ENCODE results near the gene GPR142. TPM values are rescaled to one million over a fixed set of nuclear protein-coding genes. Genes with fewer than 3 reads are reported as not detected.

Gene GPR142, protein sequence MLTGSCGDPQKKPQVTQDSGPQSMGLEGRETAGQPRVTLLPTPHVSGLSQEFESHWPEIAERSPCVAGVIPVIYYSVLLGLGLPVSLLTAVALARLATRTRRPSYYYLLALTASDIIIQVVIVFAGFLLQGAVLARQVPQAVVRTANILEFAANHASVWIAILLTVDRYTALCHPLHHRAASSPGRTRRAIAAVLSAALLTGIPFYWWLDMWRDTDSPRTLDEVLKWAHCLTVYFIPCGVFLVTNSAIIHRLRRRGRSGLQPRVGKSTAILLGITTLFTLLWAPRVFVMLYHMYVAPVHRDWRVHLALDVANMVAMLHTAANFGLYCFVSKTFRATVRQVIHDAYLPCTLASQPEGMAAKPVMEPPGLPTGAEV
- under 1 TPM; 0.09 to 0.45 (median 0.31) TPM for polyA plus RNA-seq

- WGBS, 3 donors, result 76 to 88% (median 84%) methylated on average over 5 of the region's 5 CpGs
- H3K27ac ChIP-seq (ENCODE audit: low read depth, low read length), result no peak within 1 kb of the TSS
Measured at GRCh38 chr17:74367206-74367605, at the start of gene GPR142. TSS of gene GPR142 (plus strand) at chr17:74367506. CDS start at chr17:74369541, 2,035 bp downstream.

GRCh38 chr17:74318391-74318790 lies 48.9 kb upstream of the GPR142 start:
- 87 to 91% (median 91%) methylated on average over 10 of the region's 10 CpGs for WGBS, 3 donors
- no peak overlapping the region for H3K27ac ChIP-seq (ENCODE audit: low read depth, low read length)

GRCh38 chr17:74324521-74324920 lies 42.8 kb upstream of the GPR142 start:
- whole genome bisulfite sequencing, 3 donors, result 88 to 97% (median 95%) methylated on average over 6 of the region's 6 CpGs
- no peak overlapping the region for H3K27ac ChIP-seq (ENCODE audit: low read depth, low read length)

DNA sequence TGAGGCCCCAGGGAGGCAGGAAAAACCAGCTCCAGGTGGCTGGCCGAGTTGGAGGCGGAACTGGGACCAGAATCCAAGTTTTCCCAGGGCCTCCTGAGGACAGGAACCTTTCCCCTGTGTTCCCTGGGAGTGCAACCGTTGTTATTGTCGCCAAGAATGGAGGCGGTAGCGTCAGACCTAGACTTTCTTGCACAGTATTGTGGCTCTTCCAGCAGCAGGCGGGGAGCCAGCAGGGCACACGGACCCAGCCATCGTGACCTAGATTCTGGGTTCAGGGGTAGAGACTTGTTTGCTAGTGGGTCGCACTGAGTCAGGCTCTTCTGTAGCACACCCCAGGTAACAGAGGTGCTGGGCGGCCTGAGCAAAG lies 41.9 kb upstream of the GPR142 start:
- no peak overlapping the region for H3K27ac ChIP-seq (ENCODE audit: low read depth, low read length)
- 22 to 35% (median 29%) methylated on average over 11 of the region's 11 CpGs for WGBS, 3 donors

- WGBS, 3 donors, result 4 to 9% (median 5%) methylated on average over 33 to 73 of the region's 73 CpGs
Measured at GRCh38 chr17:74325743-74326379, 41.4 kb upstream of the GPR142 start, which contains the start of gene KIF19. TSS of gene KIF19 (plus strand) at chr17:74326226. CDS start at chr17:74326350, 124 bp downstream.

DNA sequence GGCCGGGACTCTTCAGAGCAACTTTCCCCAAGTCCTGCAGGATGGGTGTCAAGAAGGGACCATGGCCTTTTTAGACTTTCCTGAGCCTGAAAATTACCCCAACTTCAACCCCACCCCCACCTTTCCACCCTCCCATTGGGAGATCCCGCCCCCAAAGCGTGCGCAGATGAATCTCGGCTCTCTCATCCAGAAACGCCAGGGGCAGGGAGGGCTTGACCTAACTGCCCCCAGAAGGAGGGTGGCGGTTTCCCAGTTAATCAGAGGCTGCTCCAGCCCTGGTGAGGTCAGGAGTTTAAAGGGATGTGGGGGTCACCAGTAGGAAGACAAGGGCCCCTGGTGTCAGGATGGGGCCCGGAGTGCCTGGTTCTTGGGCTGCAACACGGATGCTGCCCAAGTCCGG lies 40.8 kb upstream of the GPR142 start:
- 24 to 40% (median 33%) methylated on average over 10 of the region's 10 CpGs for WGBS, 3 donors
- H3K27ac ChIP-seq (ENCODE audit: low read depth, low read length), result no peak overlapping the region

More at GRCh38 chr17:74325743-74326379, 41.4 kb upstream of the GPR142 start, which contains the start of gene KIF19:
- H3K27ac ChIP-seq (ENCODE audit: low read depth, low read length), result no peak within 1 kb of the TSS

- 94 to 99% (median 96%) methylated on average over 3 of the region's 3 CpGs for WGBS, 3 donors
- H3K27ac ChIP-seq (ENCODE audit: low read depth, low read length), result no peak overlapping the region
Measured at GRCh38 chr17:74328487-74328886, 38.8 kb upstream of the GPR142 start.

GRCh38 chr17:74329378-74329777 lies 37.9 kb upstream of the GPR142 start:
- WGBS, 3 donors, result 64 to 79% (median 78%) methylated on average over 3 of the region's 3 CpGs
- H3K27ac ChIP-seq (ENCODE audit: low read depth, low read length), result no peak overlapping the region

DNA sequence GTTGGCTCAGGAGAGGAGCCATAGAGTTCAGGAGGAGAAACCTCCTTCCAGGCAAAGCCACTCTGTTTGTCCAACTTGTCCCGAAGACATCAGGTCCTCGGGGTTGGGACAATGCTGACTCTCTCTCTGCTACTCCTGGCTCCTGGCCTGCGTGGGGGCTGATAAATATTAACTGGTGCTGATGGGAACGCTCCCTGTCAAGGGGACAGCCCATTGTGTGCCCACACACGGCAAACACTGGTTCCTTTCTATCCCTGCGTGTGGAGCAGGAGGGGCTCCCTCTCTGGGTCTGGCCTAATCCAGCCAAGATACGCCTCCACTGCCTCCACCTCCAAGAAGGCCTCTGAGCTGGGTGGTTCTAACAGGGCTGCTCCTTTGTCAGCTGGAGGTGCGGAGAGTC lies 36.9 kb upstream of the GPR142 start:
- 47 to 83% (median 76%) methylated on average over 8 of the region's 8 CpGs for WGBS, 3 donors
- H3K27ac ChIP-seq (ENCODE audit: low read depth, low read length), result no peak overlapping the region

- 56 to 68% (median 63%) methylated on average over 7 of the region's 7 CpGs for whole genome bisulfite sequencing, 3 donors
- H3K27ac ChIP-seq (ENCODE audit: low read depth, low read length), result no peak overlapping the region
Measured at GRCh38 chr17:74332017-74332650, 35.2 kb upstream of the GPR142 start.

GRCh38 chr17:74332763-74333283 lies 34.5 kb upstream of the GPR142 start:
- H3K27ac ChIP-seq (ENCODE audit: low read depth, low read length), result no peak overlapping the region
- WGBS, 3 donors, result 26 to 32% (median 28%) methylated on average over 11 of the region's 11 CpGs

- WGBS, 3 donors, result 81 to 91% (median 89%) methylated on average over 2 of the region's 2 CpGs
- no peak overlapping the region for H3K27ac ChIP-seq (ENCODE audit: low read depth, low read length)
Measured at GRCh38 chr17:74334393-74335039, 32.8 kb upstream of the GPR142 start.

DNA sequence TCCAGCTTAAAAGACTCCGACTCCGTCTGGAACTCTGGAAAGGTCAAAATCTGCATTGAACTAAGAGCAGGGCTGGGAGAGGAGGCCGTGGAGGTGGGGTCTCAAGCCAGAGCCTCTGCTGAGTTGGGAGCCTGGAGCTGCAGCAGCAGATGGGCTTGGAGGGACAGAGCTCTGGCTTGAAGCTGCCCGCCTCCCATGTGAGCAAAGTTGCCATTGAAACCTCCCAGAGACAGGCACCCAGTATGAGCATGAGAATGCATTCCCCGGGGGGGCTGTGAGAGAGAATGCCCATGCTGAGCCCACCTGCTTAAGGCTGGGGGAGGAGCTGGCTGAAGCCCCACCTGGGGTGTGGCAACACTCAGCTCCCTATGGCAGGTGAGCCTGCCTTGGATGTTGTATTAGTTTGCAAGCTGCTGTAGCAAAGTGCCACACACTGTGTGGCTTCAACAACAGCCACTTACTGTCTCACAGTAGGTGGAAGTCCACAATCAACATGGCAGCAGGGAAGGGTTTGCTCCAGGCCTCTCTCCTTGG lies 31.7 kb upstream of the GPR142 start:
- 74 to 87% (median 82%) methylated on average over 5 of the region's 5 CpGs for WGBS, 3 donors
- H3K27ac ChIP-seq (ENCODE audit: low read depth, low read length), result no peak overlapping the region

DNA sequence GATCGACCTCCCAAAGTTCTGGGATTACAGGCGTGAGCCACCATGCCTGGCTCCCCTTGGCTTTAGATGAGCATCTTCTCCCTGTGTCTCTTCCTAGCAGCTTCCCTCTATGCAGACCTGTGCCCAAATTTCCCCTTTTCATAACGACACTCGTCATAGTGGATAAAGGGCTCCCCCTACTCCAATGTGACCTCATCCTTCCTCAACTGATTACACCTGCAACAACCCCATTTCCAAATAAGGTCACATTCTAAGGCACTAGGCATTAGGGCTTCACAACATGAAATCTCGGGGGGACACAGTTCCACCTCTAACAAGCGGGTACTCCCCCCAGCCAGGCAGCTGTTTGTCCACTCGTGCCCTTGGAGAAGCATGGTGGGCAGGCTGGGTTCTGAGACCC lies 31.0 kb upstream of the GPR142 start:
- 63 to 74% (median 73%) methylated on average over 7 of the region's 7 CpGs for WGBS, 3 donors
- no peak overlapping the region for H3K27ac ChIP-seq (ENCODE audit: low read depth, low read length)

DNA sequence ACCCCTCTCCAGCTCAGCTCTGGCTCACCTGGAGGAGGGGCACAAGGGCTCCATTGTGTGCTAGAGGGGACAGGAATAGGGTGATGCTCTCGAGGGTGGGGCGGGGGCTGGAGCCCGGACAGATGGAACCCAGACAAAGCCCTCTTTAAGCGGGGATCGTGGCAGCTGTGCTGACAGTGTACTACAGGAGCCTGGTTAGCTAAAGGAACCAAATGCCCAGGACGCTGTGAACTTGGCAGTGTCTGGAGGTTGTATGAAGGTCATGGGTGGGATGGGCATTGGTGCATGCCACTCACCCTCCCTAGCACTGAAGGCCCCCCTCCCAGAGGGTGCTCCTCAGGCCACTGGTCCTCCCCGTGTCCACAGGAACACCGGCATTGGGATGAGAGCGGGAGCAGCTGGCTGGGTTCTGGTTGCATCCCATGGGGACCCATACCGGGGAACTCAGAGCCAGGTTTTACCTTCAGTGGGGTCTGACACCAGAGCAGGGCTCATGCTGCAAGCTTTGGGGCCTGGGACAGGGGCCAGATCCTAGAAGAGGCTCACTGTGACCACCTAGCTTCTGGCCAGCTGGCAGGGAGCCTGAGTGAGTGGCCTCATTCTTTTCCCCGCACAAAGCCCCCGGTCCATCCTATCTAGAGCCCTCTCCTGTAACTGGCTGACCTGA lies 29.3 kb upstream of the GPR142 start:
- WGBS, 3 donors, result 43 to 77% (median 65%) methylated on average over 12 of the region's 12 CpGs
- no peak overlapping the region for H3K27ac ChIP-seq (ENCODE audit: low read depth, low read length)

DNA sequence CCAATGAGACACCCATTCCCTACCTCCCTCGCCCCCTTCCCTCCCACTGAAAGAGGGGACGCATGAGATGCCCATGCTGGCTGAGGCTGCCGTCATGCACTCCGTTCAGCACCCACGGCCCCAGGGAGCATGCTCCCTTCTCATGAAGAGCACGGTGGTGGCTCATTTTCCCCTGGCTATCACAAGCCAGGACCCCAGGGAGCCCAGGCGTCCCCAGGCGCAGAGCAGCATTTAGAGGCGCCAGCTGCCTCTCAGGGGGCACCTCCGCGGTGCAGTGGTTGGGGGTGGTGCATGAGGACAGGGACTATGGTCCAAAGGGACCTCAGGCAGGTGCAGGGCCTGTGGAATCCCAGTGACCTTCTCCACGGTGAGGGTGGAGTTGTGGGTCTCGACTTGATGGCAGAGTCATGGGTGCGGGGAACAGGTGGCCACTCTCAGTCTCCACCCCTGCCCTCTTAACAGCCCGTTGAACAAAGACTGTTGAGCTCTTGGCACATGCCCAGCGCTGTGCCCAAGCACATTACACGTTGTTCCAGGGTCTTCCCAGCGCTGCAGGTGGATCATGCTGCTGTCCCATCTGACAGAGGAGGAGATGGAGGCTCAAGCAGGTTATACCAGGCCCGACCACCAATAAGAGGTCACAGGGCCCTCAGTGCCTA lies 27.6 kb upstream of the GPR142 start:
- 75 to 88% (median 87%) methylated on average over 18 to 19 of the region's 19 CpGs for WGBS, 3 donors
- no peak overlapping the region for H3K27ac ChIP-seq (ENCODE audit: low read depth, low read length)

- H3K27ac ChIP-seq (ENCODE audit: low read depth, low read length), result no peak overlapping the region
- WGBS, 3 donors, result 57 to 75% (median 72%) methylated on average over 13 of the region's 13 CpGs
Measured at GRCh38 chr17:74340470-74341023, 26.8 kb upstream of the GPR142 start.

Data from adipose tissue (tissue), 3 donors.